Astrocyte (in vitro differentiated cells and primary cell): ENCODE measurements around the gene UBE2E3.

ENCODE experiments used
- CTCF ChIP-seq: IDR thresholded peaks from 2 replicates; pipeline ENCODE4 v1.5.1; 2011; ENCODE audit warnings: low read depth, mild to moderate bottlenecking, inconsistent platforms, low read length, moderate library complexity; ENCODE audit not compliant: insufficient read depth
- EZH2 ChIP-seq: IDR thresholded peaks from 2 replicates; pipeline ENCODE4 v1.6.1; 2012; ENCODE audit warnings: mild to moderate bottlenecking, low read length, inconsistent platforms; ENCODE audit not compliant: insufficient read depth

GRCh38 chr2:181104512-181105115 lies 124.2 kb downstream of the UBE2E3 start:
- peak; percentile 79 for TF ChIP-seq CTCF
- no peak for TF ChIP-seq EZH2
